SK-N-MC (cell line): ENCODE measurements around the gene STX8.
"Not testable (repeated sequence)": the region's sequence is repeated elsewhere in the genome, so short reads cannot be mapped to it uniquely, and the experiment has no call there.

ENCODE experiments used
- DNase-seq: peaks from one replicate; pipeline ENCODE4 v3.0.0-alpha.2; 2011; ENCODE audit warnings: low read depth, low spot score
- H3K27ac ChIP-seq: fragments of 200-600 bp; sonication (generic); 2 replicates; pipeline ENCODE4 v1.5.1; 2016; ENCODE audit warnings: mixed run types
- H3K36me3 ChIP-seq: fragments of 200-600 bp; sonication (generic); 2 replicates; pipeline ENCODE4 v1.6.1; 2017; ENCODE audit warnings: antibody characterized with exemption, low read length, mixed read lengths; ENCODE audit not compliant: insufficient read depth
- H3K4me3 ChIP-seq: fragments of 200-600 bp; sonication (generic); 2 replicates; pipeline ENCODE4 v1.5.1; 2016
- H3K9ac ChIP-seq: fragments of 200-600 bp; sonication (generic); 2 replicates; pipeline ENCODE4 v1.8.0; 2017; ENCODE audit warnings: mixed run types, mixed read lengths; ENCODE audit not compliant: insufficient read length
- H3K9me3 ChIP-seq: fragments of 200-600 bp; sonication (generic); 2 replicates; pipeline ENCODE4 v1.6.1; 2017; ENCODE audit warnings: low read depth, mild to moderate bottlenecking, antibody characterized with exemption, low read length, moderate library complexity, mixed read lengths
- EZH2 ChIP-seq: fragments of 200-600 bp; sonication (generic); IDR thresholded peaks from one replicate; pipeline ENCODE4 v1.6.1; 2017; ENCODE audit warnings: antibody characterized with exemption
- FOXP2 ChIP-seq: optimal IDR thresholded peaks from 2 replicates; pipeline ENCODE3; 2011; ENCODE audit warnings: mild to moderate bottlenecking, moderate library complexity; ENCODE audit not compliant: insufficient read depth; ENCODE audit errors: extremely low read length, control extremely low read depth
- POLR2AphosphoS5 ChIP-seq: IDR thresholded peaks from 2 replicates; pipeline ENCODE4 v1.6.1; 2012; ENCODE audit warnings: mild to moderate bottlenecking, low read depth, low read length, borderline replicate concordance

STX8 gene

GRCh38 chr17:9389111-9389527, 186.5 kb downstream of the STX8 start:
- TF ChIP-seq EZH2 (no peak), POLR2AphosphoS5 (no peak)
- Histone ChIP-seq H3K9me3 (no peaks in the 10 kb centered on the region), H3K9ac (no peak overlapping the region), H3K27ac (no peak overlapping the region), H3K36me3 (no peaks in the 10 kb centered on the region), H3K4me3 (no peak overlapping the region)
- no peak for DNase-seq

GRCh38 chr17:9386401-9386800, 189.2 kb downstream of the STX8 start:
- Histone ChIP-seq H3K27ac (no peak overlapping the region), H3K4me3 (no peak overlapping the region), H3K9ac (no peak overlapping the region), H3K36me3 (no peaks in the 10 kb centered on the region), H3K9me3 (no peaks in the 10 kb centered on the region)
- no peak for DNase-seq
- no peak for TF ChIP-seq POLR2AphosphoS5
- no peak for TF ChIP-seq FOXP2
- no peak for TF ChIP-seq EZH2

GRCh38 chr17:9383826-9384225, 191.8 kb downstream of the STX8 start:
- Histone ChIP-seq H3K9me3 (no peaks in the 10 kb centered on the region), H3K27ac (no peak overlapping the region), H3K36me3 (no peaks in the 10 kb centered on the region), H3K4me3 (no peak overlapping the region), H3K9ac (no peak overlapping the region)
- DNase-seq: no peak
- no peak for TF ChIP-seq POLR2AphosphoS5
- no peak for TF ChIP-seq FOXP2
- TF ChIP-seq EZH2: no peak

GRCh38 chr17:9382626-9383025, 193.0 kb downstream of the STX8 start:
- Histone ChIP-seq H3K36me3 (no peaks in the 10 kb centered on the region), H3K27ac (no peak overlapping the region), H3K9me3 (no peaks in the 10 kb centered on the region), H3K4me3 (no peak overlapping the region), H3K9ac (no peak overlapping the region)
- TF ChIP-seq POLR2AphosphoS5: no peak
- no peak for TF ChIP-seq FOXP2
- TF ChIP-seq EZH2: no peak
- DNase-seq: no peak

- H3K9ac ChIP-seq: no peak overlapping the region
- no peak overlapping the region for H3K27ac ChIP-seq
- H3K9me3 ChIP-seq: no peaks in the 10 kb centered on the region
- no peak for DNase-seq
- no peaks in the 10 kb centered on the region for H3K36me3 ChIP-seq
- H3K4me3 ChIP-seq: no peak overlapping the region
- no peak for TF ChIP-seq EZH2
- no peak for TF ChIP-seq POLR2AphosphoS5
- TF ChIP-seq FOXP2: no peak
Measured at GRCh38 chr17:9381068-9381467, 194.6 kb downstream of the STX8 start.

GRCh38 chr17:9380361-9380760, 195.3 kb downstream of the STX8 start:
- peaks cover 2% of the 10 kb centered on the region; the same call in 1 of the 2 replicates for H3K36me3 ChIP-seq
- TF ChIP-seq FOXP2 (no peak), EZH2 (no peak), POLR2AphosphoS5 (no peak)
- no peak for DNase-seq
- no peak overlapping the region for H3K4me3 ChIP-seq
- H3K27ac ChIP-seq: no peak overlapping the region
- no peaks in the 10 kb centered on the region for H3K9me3 ChIP-seq
- no peak overlapping the region for H3K9ac ChIP-seq

- not testable (repeated sequence) for H3K4me3 ChIP-seq, DNase-seq, H3K36me3 ChIP-seq, H3K9me3 ChIP-seq, H3K9ac ChIP-seq, H3K27ac ChIP-seq
Measured at GRCh38 chr17:9376177-9376576, 199.4 kb downstream of the STX8 start.

GRCh38 chr17:9371019-9371418, 204.6 kb downstream of the STX8 start:
- H3K9me3 ChIP-seq: no peaks in the 10 kb centered on the region
- H3K36me3 ChIP-seq: peaks cover 2% of the 10 kb centered on the region; the same call in 1 of the 2 replicates
- H3K9ac ChIP-seq: no peak overlapping the region
- TF ChIP-seq FOXP2: no peak
- no peak for TF ChIP-seq POLR2AphosphoS5
- TF ChIP-seq EZH2: no peak
- no peak overlapping the region for H3K4me3 ChIP-seq
- H3K27ac ChIP-seq: no peak overlapping the region
- DNase-seq: no peak

- no peak for DNase-seq
- H3K9ac ChIP-seq: no peak overlapping the region
- no peak for TF ChIP-seq FOXP2
- no peak for TF ChIP-seq POLR2AphosphoS5
- TF ChIP-seq EZH2: no peak
- H3K36me3 ChIP-seq: no peaks in the 10 kb centered on the region
- H3K27ac ChIP-seq: no peak overlapping the region
- H3K9me3 ChIP-seq: no peaks in the 10 kb centered on the region
- no peak overlapping the region for H3K4me3 ChIP-seq
Measured at GRCh38 chr17:9370467-9370866, 205.2 kb downstream of the STX8 start.
